GM19438 (cell line): ENCODE measurements around the gene WWOX.

Experiments used
- ATAC-seq: cut with Tn5 transposase; IDR thresholded peaks from one replicate; pipeline ENCODE4 v1.9.1; 2021; ENCODE audit warnings: low read depth; ENCODE audit not compliant: unreplicated experiment

The WWOX gene

GRCh38 chr16:78982096-78982744 is 882.8 kb downstream of the WWOX start:
- ATAC-seq: no peak

DNA sequence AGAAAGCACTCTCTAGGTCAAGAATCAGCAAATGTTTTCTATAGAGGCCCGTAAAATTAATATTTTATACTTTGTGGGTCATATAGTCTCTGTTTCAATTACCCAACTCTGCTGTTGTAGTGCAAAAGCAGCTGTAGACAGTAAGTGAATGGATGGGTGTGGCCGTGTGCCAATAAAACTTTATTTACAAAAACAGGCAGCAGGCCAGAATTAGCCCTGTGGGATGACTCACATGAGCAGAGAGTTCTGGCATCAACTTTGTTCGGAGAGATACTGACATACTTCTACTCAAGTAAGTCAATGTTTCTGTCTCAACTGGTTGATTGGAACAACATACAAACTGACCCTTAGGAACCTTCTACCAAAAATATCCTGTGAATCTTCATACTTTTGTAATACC is 884.9 kb downstream of the WWOX start:
- ATAC-seq: no peak

GRCh38 chr16:78984887-78985464 is 885.5 kb downstream of the WWOX start:
- no peak for ATAC-seq

GRCh38 chr16:78985716-78986605 is 886.5 kb downstream of the WWOX start:
- no peak for ATAC-seq

- no peak for ATAC-seq
Measured at GRCh38 chr16:78987666-78988065, 888.2 kb downstream of the WWOX start.

- no peak for ATAC-seq
Measured at GRCh38 chr16:78988361-78988969, 889.0 kb downstream of the WWOX start.

DNA sequence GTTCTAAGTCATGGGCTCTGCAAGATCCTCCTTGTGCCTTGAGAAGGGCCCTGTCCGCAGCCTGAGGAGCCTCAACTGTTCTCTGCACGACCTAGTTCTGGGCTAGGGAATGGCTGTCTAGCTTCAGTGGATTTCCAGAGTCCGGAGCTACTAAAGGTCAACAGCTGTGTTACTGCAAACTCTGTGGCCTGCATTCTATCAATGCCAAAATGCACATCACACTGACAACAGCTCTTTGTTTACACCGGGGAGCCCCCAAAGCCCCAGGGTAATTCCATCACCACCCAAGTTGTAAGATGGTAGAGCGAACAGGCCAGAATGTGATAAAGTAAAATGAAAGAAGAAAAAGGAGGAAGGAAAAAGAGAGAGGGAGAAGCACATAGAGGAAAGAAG is 890.9 kb downstream of the WWOX start:
- ATAC-seq: peak; percentile 24

GRCh38 chr16:78992001-78992400 is 892.5 kb downstream of the WWOX start:
- no peak for ATAC-seq

GRCh38 chr16:78993346-78993745 is 893.9 kb downstream of the WWOX start:
- ATAC-seq: no peak

GRCh38 chr16:78994135-78994745 is 894.8 kb downstream of the WWOX start:
- no peak for ATAC-seq

- no peak for ATAC-seq
Measured at GRCh38 chr16:78995441-78995840, 896.0 kb downstream of the WWOX start.

DNA sequence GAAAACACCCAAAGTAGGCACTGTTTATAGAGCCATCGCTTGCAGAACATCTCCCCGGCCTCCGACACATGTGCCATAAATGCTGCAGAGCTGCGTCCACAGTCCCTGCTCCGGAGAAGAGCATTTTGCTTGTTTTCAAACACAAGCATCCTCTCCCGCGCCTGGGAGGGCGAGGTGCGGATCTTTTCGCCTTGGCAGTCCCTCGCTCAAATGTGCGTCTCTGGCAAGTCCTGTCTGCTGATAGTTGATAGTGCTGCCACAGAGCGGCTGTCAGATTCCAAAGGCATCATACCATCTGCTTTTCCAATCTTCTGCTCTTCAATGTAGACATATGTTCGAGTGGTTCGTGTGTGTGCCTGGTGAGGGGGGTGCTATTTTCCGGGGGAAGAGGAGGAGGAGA is 897.3 kb downstream of the WWOX start:
- ATAC-seq: no peak

DNA sequence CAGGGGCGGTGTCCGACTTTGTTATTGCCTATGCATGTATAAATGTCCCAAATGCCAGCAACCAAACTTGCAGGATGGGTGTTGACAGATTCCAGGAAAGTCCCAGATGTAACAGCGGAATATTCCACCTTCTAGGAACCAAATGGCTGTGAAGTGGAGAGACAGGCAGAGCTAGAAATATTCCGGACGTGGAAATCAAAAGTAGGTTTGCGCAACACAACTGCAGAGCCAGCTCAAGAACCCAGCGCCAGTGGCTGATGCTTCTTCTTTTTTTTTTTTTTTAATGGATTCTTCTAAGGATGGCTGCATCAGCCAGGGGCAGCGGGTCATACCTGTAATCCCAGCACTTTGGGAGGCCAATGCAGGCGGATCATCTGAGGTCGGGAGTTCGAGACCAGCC is 899.4 kb downstream of the WWOX start:
- ATAC-seq: no peak

DNA sequence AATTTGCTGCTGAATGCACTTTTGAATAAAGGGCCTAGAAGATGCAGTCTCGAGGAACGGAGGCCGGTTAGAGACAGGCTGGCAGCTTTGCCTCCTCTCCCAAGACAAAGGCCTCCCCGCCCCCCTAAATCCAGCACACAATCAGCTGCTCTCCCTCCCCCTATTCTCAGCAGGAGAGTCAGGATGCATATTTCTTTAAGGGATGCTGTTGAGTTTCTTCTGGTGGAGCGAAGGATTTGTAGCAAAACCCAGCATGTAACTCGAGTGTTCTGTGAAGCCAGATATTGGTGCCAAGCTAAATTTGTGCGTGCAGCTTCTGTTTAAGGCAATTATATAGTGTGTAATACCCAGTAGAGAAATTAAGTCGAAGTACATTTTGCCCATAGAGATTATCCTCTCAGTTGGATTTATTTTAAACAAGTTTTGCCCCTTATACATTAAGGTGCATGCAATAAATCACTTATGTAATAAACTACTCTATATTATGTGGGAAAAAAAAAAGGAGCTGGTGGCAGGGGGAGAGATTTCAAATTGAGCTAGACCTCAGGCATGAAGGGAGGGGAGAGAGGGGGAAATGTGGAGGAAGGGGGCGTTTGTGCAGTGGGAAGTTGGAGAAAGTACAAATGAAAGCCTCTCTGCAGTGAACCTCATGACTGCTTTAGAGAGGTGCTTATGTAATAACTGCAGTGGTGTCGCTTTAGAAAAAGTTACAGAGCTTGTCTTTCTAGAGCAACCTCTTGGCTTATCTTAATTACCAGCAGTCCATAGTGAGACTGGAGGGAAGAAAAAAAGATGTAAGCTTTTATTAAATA is 901.9 kb downstream of the WWOX start:
- ATAC-seq: no peak

DNA sequence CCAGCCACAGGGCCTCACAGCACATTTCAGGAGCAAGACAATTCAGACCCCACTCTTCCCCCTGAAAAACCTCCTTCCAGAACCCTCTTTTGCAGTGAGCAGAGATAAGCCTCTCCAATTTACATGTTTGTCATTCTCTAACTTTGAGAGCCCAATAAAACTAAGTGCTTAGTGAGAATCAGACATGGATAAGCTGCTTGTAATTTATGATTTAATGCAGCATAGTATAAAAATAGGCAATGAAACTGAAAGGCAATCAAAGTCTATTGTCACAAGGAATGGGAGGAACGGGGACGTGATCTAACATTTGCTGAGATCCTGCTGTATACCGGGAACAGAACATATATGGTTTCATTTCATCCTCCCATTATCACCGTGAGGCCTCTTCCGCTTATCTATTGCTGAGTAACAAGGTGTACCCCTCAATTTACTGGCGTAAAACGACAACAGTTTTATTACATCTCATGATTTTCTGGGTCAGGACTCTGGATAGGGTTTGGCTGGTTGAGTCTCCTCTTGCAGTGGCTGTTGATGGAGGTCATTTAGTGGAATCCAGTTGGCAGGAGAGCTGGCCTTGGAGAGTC is 903.7 kb downstream of the WWOX start:
- no peak for ATAC-seq

- ATAC-seq: no peak
Measured at GRCh38 chr16:79004309-79004708, 904.9 kb downstream of the WWOX start.

GRCh38 chr16:79005096-79005495 is 905.6 kb downstream of the WWOX start:
- ATAC-seq: no peak

GRCh38 chr16:79006206-79006605 is 906.8 kb downstream of the WWOX start:
- ATAC-seq: no peak

DNA sequence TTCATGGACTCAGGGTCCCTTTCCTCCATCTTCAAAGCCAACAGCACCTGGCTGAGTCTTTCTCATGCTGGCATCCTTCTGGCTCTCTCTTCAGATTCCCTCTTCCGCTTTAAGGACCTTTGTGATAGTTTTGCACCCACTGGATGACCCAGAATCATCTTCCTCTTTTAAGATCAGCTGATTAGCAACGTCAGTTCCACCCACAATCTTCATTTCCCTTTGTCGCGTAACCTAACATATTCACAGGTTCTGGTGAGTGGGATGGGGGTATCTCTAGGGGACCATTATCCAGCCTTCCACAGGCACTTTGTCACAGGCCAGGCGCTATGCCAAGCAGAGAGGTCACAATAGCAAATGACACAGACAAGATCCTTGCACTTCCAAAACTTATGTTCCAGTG is 907.3 kb downstream of the WWOX start:
- ATAC-seq: no peak

GRCh38 chr16:79007614-79008013 is 908.2 kb downstream of the WWOX start:
- no peak for ATAC-seq
